CD14-positive monocyte (primary cell): Measurements from ENCODE around the gene ARHGAP32. TPM values are rescaled to one million over a fixed set of nuclear protein-coding genes. Genes with fewer than 3 reads are reported as not detected.

Experiments used
- DNase-seq, 3 donors: peaks; one replicate each; pipeline ENCODE4 v3.0.0-alpha.2; 2011 to 2022
- H2AFZ ChIP-seq: 2 replicates; pipeline ENCODE4 v1.6.0; 2012; ENCODE audit warnings: mild to moderate bottlenecking, low read depth, low read length, inconsistent platforms; ENCODE audit not compliant: insufficient read depth, poor library complexity, severe bottlenecking
- H3K27ac ChIP-seq, 2 donors: 1 replicate in 1 of 2; 2 replicates in 1 of 2; pipeline ENCODE4 v1.5.1; 2012 to 2013; ENCODE audit warnings: low read length in 2 of 2, control low read depth in 1 of 2, inconsistent platforms in 1 of 2, low read depth in 1 of 2, mild to moderate bottlenecking in 1 of 2
- H3K27me3 ChIP-seq, 2 donors: one replicate each; pipeline versions ENCODE4 v1.6.0 to v1.6.1; 2011 to 2013; ENCODE audit warnings: low read length in 2 of 2; ENCODE audit not compliant: control insufficient read depth in 2 of 2, insufficient read depth in 2 of 2
- H3K36me3 ChIP-seq, 2 donors: replicated peaks in 1 of 2; 1 replicate in 1 of 2; 2 replicates in 1 of 2; pipeline versions ENCODE4 v1.5.1 to v1.6.1; 2012 to 2013; ENCODE audit warnings: low read length in 2 of 2, control low read depth in 1 of 2, inconsistent platforms in 1 of 2, mild to moderate bottlenecking in 1 of 2; ENCODE audit not compliant: insufficient read depth in 2 of 2, control insufficient read depth in 1 of 2
- H3K4me1 ChIP-seq, 2 donors: 1 replicate in 1 of 2; 2 replicates in 1 of 2; pipeline versions ENCODE4 v1.5.1 to v1.6.1; 2012 to 2013; ENCODE audit warnings: low read length in 2 of 2, control low read depth in 1 of 2, inconsistent platforms in 1 of 2, mild to moderate bottlenecking in 1 of 2, moderate library complexity in 1 of 2; ENCODE audit not compliant: insufficient read depth in 2 of 2, control insufficient read depth in 1 of 2
- H3K4me2 ChIP-seq: replicated peaks from 2 replicates; pipeline ENCODE3; 2012; ENCODE audit warnings: low read length, moderate library complexity, mild to moderate bottlenecking; ENCODE audit not compliant: poor library complexity, severe bottlenecking; ENCODE audit errors: extremely low read depth
- H3K4me3 ChIP-seq, 3 experiments: fragments of 200-600 bp in 1 of 3; sonication (generic) in 1 of 3; replicated peaks in 1 of 3; 1 replicate in 2 of 3; 2 replicates in 1 of 3; pipeline ENCODE4 v1.5.1; 2011 to 2013; ENCODE audit warnings: low read length in 3 of 3, mild to moderate bottlenecking in 3 of 3, control low read depth in 2 of 3, low read depth in 2 of 3, inconsistent platforms in 1 of 3, moderate library complexity in 1 of 3
- H3K79me2 ChIP-seq: 2 replicates; pipeline ENCODE4 v1.6.0; 2012; ENCODE audit warnings: mild to moderate bottlenecking, control low read depth, inconsistent platforms, low read length, moderate library complexity; ENCODE audit not compliant: insufficient read depth
- H3K9ac ChIP-seq: 2 replicates; pipeline ENCODE4 v1.6.0; 2017; ENCODE audit warnings: low read length, mild to moderate bottlenecking; ENCODE audit not compliant: insufficient read depth, poor library complexity, severe bottlenecking
- H3K9me3 ChIP-seq, 2 donors: replicated peaks in 1 of 2; 1 replicate in 1 of 2; 2 replicates in 1 of 2; pipeline versions ENCODE4 v1.5.1 to v1.6.1; 2012 to 2013; ENCODE audit warnings: low read length in 2 of 2, control low read depth in 1 of 2; ENCODE audit not compliant: control insufficient read depth in 1 of 2, insufficient read depth in 1 of 2
- H4K20me1 ChIP-seq: 2 replicates; pipeline ENCODE4 v1.6.0; 2012; ENCODE audit warnings: mild to moderate bottlenecking, low read length, control low read depth, moderate library complexity; ENCODE audit not compliant: insufficient read depth
- H3K27ac Mint-ChIP-seq, 7 donors: one replicate each; pipeline ENCODE4 v1.8.0; 2020; ENCODE audit warnings: mild to moderate bottlenecking in 7 of 7, mixed read lengths in 7 of 7, moderate library complexity in 6 of 7, inconsistent platforms in 2 of 7
- H3K27me3 Mint-ChIP-seq, 3 donors: one replicate each; pipeline ENCODE4 v1.8.0; 2021 to 2022; ENCODE audit warnings: low read depth in 3 of 3, mild to moderate bottlenecking in 3 of 3, mixed read lengths in 3 of 3, moderate library complexity in 3 of 3, inconsistent platforms in 1 of 3
- H3K36me3 Mint-ChIP-seq, 2 donors: one replicate each; pipeline ENCODE4 v1.8.0; 2020; ENCODE audit warnings: mixed read lengths in 2 of 2, inconsistent platforms in 1 of 2, mild to moderate bottlenecking in 1 of 2
- H3K4me1 Mint-ChIP-seq: one replicate; pipeline ENCODE4 v1.8.0; 2020; ENCODE audit warnings: mild to moderate bottlenecking, mixed read lengths
- H3K4me3 Mint-ChIP-seq, 2 donors: one replicate each; pipeline ENCODE4 v1.8.0; 2020; ENCODE audit warnings: mild to moderate bottlenecking in 2 of 2, mixed read lengths in 2 of 2, moderate library complexity in 1 of 2
- H3K9me3 Mint-ChIP-seq, 7 donors: one replicate each; pipeline ENCODE4 v1.8.0; 2020 to 2022; ENCODE audit warnings: mixed read lengths in 7 of 7, mild to moderate bottlenecking in 6 of 7, moderate library complexity in 6 of 7, inconsistent platforms in 2 of 7
- CTCF ChIP-seq: fragments of 200-600 bp; IDR thresholded peaks from one replicate; pipeline ENCODE4 v1.8.0; 2022; ENCODE audit warnings: antibody characterized with exemption, mild to moderate bottlenecking
- WGBS: methylation state at CpG from one replicate; pipeline ENCODE4 v1.1.5; 2013; ENCODE audit warnings: missing lambda C conversion rate; ENCODE audit not compliant: insufficient coverage; 5-methylcytosine and 5-hydroxymethylcytosine counted together
- intact Hi-C, 2 donors: fragments of 100-400 bp; cut with micrococcal nuclease; formaldehyde crosslinking; loops; one replicate each; pipeline versions ENCODE4 v1.15.0 to v1.15.1; 2023
- polyA plus RNA-seq, 3 donors: library from polyadenylated mRNA; depleted of rRNA in 1 of 3; unstranded in 2 of 3; stranded (reverse) in 1 of 3; fragments of 300-500 nt in 2 of 3; fragments of >200 nt in 1 of 3; fragmentation: Illumina TruSeq in 2 of 3; gene quantifications; 1 replicate in 2 of 3; 2 replicates in 1 of 3; pipeline ENCODE4 v1.2.3, GENCODE V29; 2012 to 2021

Gene ARHGAP32
- polyA plus RNA-seq, 3 donors: 0.13 to 3.4 (median 0.72) TPM

GRCh38 chr11:129146191-129146590 is 45.9 kb downstream of the ARHGAP32 start:
- Histone ChIP-seq H3K27ac (no peak overlapping the region), H3K4me2 (no peak overlapping the region), H4K20me1 (no peaks in the 10 kb centered on the region), H3K4me1 (no peaks in the 10 kb centered on the region), H3K9ac (no peak overlapping the region), H3K79me2 (no peaks in the 10 kb centered on the region), H3K9me3 (peaks cover 12 to 18% of the 10 kb centered on the region in 2 donors), H2AFZ (no peak overlapping the region), H3K36me3 (no peaks in the 10 kb centered on the region), H3K27me3 (no peaks in the 10 kb centered on the region), H3K4me3 (no peak overlapping the region)
- Mint-ChIP-seq H3K4me1 (peaks cover 2% of the 10 kb centered on the region), H3K27ac (no peak overlapping the region), H3K9me3 (peaks cover 18 to 28% (median 22%) of the 10 kb centered on the region in 7 donors), H3K36me3 (peaks cover 2 to 11% of the 10 kb centered on the region in 2 donors), H3K4me3 (no peak overlapping the region), H3K27me3 (no peaks in the 10 kb centered on the region)
- intact Hi-C loops: no loop called here
- no peak for DNase-seq
- no peak for TF ChIP-seq CTCF
- WGBS: no CpG with 5 or more reads among the region's 2 CpGs

GRCh38 chr11:129145276-129145675 is 46.8 kb downstream of the ARHGAP32 start:
- TF ChIP-seq CTCF: no peak
- DNase-seq: no peak
- no peaks in the 10 kb centered on the region for H3K27me3 ChIP-seq
- intact Hi-C loops: no loop called here
- Mint-ChIP-seq H3K4me1 (peaks cover 2% of the 10 kb centered on the region), H3K36me3 (peaks cover 0 to 8% of the 10 kb centered on the region in 2 donors), H3K27me3 (no peaks in the 10 kb centered on the region), H3K4me3 (no peak overlapping the region), H3K27ac (no peak overlapping the region), H3K9me3 (peaks cover 10 to 19% (median 15%) of the 10 kb centered on the region in 7 donors)
- no peak overlapping the region for H2AFZ ChIP-seq
- H3K36me3 ChIP-seq: no peaks in the 10 kb centered on the region
- no peaks in the 10 kb centered on the region for H3K4me1 ChIP-seq
- no peak overlapping the region for H3K9ac ChIP-seq
- no peaks in the 10 kb centered on the region for H4K20me1 ChIP-seq
- no peak overlapping the region for H3K4me2 ChIP-seq
- H3K9me3 ChIP-seq: peaks cover 4 to 17% of the 10 kb centered on the region in 2 donors
- H3K4me3 ChIP-seq: no peak overlapping the region
- no peaks in the 10 kb centered on the region for H3K79me2 ChIP-seq
- no peak overlapping the region for H3K27ac ChIP-seq
